K562 treated with DMSO at 1 percent for 4 hours (cell line): ENCODE results near the gene OR8H2. TPM values are rescaled to one million over a fixed set of nuclear protein-coding genes. Genes with fewer than 3 reads are reported as not detected.

Source experiments
- total RNA-seq: library from RNA; unstranded; fragments of 300-600 nt; gene quantifications from 2 replicates; pipeline ENCODE4 v1.2.3, GENCODE V29; 2022; ENCODE audit not compliant: insufficient read depth

OR8H2 gene
- not detected in 2 replicates for total RNA-seq

DNA sequence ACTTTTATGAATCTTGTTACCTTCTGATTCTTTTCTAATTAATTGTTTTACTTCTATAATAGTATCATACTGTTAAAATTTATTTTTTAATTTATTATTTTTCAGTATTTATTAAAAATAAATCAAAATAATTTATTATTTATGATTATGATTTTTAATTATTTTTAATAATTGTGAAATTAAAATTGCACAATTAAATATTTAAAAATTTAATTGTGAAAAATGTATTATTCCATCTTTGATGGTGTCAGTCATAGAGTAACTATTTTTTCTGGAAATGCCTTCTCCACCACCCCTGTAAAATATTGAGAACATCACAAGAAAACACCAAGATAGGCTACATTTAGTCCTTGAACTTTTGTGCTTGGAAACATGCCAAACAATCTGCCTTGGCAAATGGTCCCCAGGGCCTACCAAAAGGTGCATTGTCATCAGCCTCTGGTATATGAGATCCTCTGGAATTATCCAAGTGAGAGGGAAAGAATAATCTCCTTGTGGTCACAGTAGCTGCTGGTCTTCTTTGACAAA is at the start of gene OR8H2:
Gene OR8H2 (plus strand): TSS at position 478 of the 528 bp plus-strand sequence. CDS start 1,356 bp downstream, outside the sequence.

DNA sequence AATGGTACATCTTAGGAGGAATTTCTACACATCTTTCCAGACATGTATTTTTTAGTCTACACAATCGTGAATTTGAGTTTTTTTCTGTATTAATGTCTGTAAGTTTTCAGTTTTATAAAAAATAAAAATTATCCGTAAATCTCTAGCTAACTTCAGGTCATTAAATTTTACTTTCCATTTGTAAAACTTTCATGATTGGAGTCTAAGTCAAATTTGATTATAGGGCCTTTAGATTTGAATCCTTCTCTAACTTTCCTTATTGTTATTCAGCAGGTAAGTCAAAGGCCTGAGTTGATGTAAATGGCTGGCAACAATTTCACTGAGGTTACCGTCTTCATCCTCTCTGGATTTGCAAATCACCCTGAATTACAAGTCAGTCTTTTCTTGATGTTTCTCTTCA is 10.5 kb upstream of the OR8H2 start, which contains the start of gene OR8I2:
Gene OR8I2 (plus strand): TSS at position 301 of the 400 bp plus-strand sequence. CDS start 0 bp downstream, at position 301.

GRCh38 chr11:56122073-56122472 is 18.6 kb downstream of the OR8H2 start, which contains the start of gene OR8H3:
TSS of gene OR8H3 (plus strand) at chr11:56122373. CDS start at chr11:56122373, 0 bp downstream.

GRCh38 chr11:56140151-56140661 is 36.7 kb downstream of the OR8H2 start, which contains the start of gene OR8J3:
TSS of gene OR8J3 (minus strand) at chr11:56140201. CDS start at chr11:56137718, 2,483 bp downstream.

Other genes with a start within 250 kb of the OR8H2 start
- gene TRIM51, start 220.4 kb upstream of the OR8H2 start, total RNA-seq, result not detected in 2 replicates
- not detected in 2 replicates for gene OR5W2, start 189.1 kb upstream of the OR8H2 start, total RNA-seq
- gene OR5I1, start 167.3 kb upstream of the OR8H2 start, total RNA-seq, result not detected in 2 replicates
- not detected in 2 replicates for gene OR10AG1, start 133.7 kb upstream of the OR8H2 start, total RNA-seq
- not detected in 2 replicates for gene OR5F1, start 109.1 kb upstream of the OR8H2 start, total RNA-seq
- gene OR5AS1, start 76.0 kb upstream of the OR8H2 start, total RNA-seq, result not detected in 2 replicates
- gene OR8I2, start 10.4 kb upstream of the OR8H2 start, total RNA-seq, result not detected in 2 replicates
- not detected in 2 replicates for gene OR8H3, start 18.7 kb downstream of the OR8H2 start, total RNA-seq
- gene OR8J3, start 36.5 kb downstream of the OR8H2 start, total RNA-seq, result not detected in 2 replicates
- gene OR8K5, start 56.6 kb downstream of the OR8H2 start, total RNA-seq, result not detected in 2 replicates
- not detected in 2 replicates for gene OR5J2, start 72.9 kb downstream of the OR8H2 start, total RNA-seq
- not detected in 2 replicates for gene OR5T2, start 130.6 kb downstream of the OR8H2 start, total RNA-seq
- not detected in 2 replicates for gene OR5T3, start 148.6 kb downstream of the OR8H2 start, total RNA-seq
- gene OR5T1, start 170.5 kb downstream of the OR8H2 start, total RNA-seq, result not detected in 2 replicates
- gene OR8H1, start 188.6 kb downstream of the OR8H2 start, total RNA-seq, result not detected in 2 replicates
- gene OR8K3, start 211.5 kb downstream of the OR8H2 start, total RNA-seq, result not detected in 2 replicates
- gene OR8K1, start 242.4 kb downstream of the OR8H2 start, total RNA-seq, result not detected in 2 replicates